Ishikawa (cell line): ENCODE measurements around the gene DHRS4L2.

ENCODE experiments used
- CEBPB ChIP-seq: IDR thresholded peaks from 2 replicates; pipeline ENCODE4 v1.6.1; 2012
- CREB1 ChIP-seq: IDR thresholded peaks from 2 replicates; pipeline ENCODE4 v1.6.1; 2012; ENCODE audit warnings: low read depth
- EGR1 ChIP-seq: IDR thresholded peaks from 2 replicates; pipeline ENCODE4 v1.6.1; 2012
- EP300 ChIP-seq: IDR thresholded peaks from 2 replicates; pipeline ENCODE4 v1.6.1; 2012; ENCODE audit warnings: borderline replicate concordance
- FOXM1 ChIP-seq: IDR thresholded peaks from 2 replicates; pipeline ENCODE4 v1.6.1; 2012; ENCODE audit warnings: low read depth, borderline replicate concordance
- NFIC ChIP-seq: IDR thresholded peaks from 2 replicates; pipeline ENCODE4 v1.6.1; 2012
- RAD21 ChIP-seq: IDR thresholded peaks from 2 replicates; pipeline ENCODE4 v1.6.1; 2012; ENCODE audit warnings: low read depth
- TAF1 ChIP-seq: IDR thresholded peaks from 2 replicates; pipeline ENCODE4 v1.6.1; 2012; ENCODE audit warnings: low read depth, mild to moderate bottlenecking
- TCF12 ChIP-seq: IDR thresholded peaks from 2 replicates; pipeline ENCODE4 v1.6.1; 2012; ENCODE audit warnings: low read depth
- TEAD4 ChIP-seq: IDR thresholded peaks from 2 replicates; pipeline ENCODE4 v1.6.1; 2012
- YY1 ChIP-seq: IDR thresholded peaks from 2 replicates; pipeline ENCODE4 v1.6.1; 2012; ENCODE audit warnings: low read depth
- ZBTB7A ChIP-seq: IDR thresholded peaks from 2 replicates; pipeline ENCODE4 v1.6.1; 2012; ENCODE audit warnings: low read depth
- TF ChIP-seq, protein P1 (sequence below): IDR thresholded peaks from 2 replicates; pipeline ENCODE4 v1.6.1; 2012
- TF ChIP-seq, protein P2 (sequence below): IDR thresholded peaks from 2 replicates; pipeline ENCODE4 v1.6.1; 2012; ENCODE audit warnings: low read depth, mild to moderate bottlenecking
- TF ChIP-seq, protein P3 (sequence below): IDR thresholded peaks from 2 replicates; pipeline ENCODE4 v1.6.1; 2012

DHRS4L2 gene

DNA sequence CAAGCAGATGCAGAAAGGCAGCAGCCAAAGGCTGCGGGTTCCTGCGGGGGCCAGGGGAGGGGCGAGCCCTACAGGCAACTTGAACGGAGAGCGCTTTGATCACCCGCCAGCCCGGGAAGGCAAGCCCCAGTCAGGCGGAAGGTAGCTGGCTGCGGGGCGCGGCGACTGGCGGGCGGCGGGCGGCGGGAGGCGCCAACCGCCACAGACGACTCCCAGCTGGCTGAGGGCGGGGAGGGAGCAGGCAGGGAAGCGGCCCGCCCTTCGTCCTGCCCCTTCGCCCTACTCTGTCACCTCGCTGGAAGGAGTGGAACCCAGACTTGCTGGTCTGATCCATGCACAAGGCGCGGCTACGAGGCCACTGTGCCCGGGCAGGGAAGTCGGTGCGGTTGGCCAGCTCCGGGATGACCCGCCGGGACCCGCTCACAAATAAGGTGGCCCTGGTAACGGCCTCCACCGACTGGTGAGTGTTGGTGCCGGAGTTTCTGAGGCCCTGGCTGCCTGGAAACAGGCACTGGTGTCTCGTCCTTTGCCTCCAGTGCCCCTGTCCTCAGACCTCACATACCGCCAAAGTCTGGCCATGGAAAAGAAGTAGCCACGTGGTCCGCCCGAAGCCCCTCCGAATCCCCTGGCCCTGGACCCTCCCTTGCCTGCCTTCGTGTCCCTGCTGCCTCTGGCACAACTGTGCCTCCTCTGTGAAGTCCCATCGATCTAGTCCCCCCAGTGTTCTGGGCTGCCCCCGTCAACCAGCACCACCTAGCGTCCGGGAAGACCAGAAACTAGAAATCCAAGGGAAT, 47.6 kb downstream of the DHRS4L2 start:
- TF ChIP-seq RAD21, result peak; percentile 63
- no peak for TF ChIP-seq EP300
- TF ChIP-seq, protein P1, sequence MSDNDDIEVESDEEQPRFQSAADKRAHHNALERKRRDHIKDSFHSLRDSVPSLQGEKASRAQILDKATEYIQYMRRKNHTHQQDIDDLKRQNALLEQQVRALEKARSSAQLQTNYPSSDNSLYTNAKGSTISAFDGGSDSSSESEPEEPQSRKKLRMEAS, result peak; percentile 46

DNA sequence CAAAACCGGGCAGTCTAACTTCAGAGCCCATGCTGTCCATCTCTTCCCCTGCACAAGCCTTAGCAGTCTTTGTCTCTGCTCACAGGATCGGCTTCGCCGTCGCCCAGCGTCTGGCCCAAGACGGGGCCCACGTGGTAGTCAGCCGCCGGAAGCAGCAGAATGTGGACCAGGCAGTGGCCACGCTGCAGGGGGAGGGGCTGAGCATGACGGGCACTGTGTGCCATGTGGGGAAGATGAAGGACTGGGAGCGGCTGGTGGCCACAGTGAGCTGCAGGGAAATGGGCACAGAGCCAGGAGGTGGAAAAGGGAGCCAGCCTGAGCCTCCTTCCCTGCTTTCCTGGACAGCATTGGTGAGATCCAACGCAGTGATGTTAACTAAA, 48.9 kb downstream of the DHRS4L2 start:
- no peak for TF ChIP-seq TAF1
- 0 out of 2 replicates have a peak, but pooled peaks have one; percentile 7 for TF ChIP-seq NFIC
- TF ChIP-seq YY1, result no peak
- TF ChIP-seq, protein P2, sequence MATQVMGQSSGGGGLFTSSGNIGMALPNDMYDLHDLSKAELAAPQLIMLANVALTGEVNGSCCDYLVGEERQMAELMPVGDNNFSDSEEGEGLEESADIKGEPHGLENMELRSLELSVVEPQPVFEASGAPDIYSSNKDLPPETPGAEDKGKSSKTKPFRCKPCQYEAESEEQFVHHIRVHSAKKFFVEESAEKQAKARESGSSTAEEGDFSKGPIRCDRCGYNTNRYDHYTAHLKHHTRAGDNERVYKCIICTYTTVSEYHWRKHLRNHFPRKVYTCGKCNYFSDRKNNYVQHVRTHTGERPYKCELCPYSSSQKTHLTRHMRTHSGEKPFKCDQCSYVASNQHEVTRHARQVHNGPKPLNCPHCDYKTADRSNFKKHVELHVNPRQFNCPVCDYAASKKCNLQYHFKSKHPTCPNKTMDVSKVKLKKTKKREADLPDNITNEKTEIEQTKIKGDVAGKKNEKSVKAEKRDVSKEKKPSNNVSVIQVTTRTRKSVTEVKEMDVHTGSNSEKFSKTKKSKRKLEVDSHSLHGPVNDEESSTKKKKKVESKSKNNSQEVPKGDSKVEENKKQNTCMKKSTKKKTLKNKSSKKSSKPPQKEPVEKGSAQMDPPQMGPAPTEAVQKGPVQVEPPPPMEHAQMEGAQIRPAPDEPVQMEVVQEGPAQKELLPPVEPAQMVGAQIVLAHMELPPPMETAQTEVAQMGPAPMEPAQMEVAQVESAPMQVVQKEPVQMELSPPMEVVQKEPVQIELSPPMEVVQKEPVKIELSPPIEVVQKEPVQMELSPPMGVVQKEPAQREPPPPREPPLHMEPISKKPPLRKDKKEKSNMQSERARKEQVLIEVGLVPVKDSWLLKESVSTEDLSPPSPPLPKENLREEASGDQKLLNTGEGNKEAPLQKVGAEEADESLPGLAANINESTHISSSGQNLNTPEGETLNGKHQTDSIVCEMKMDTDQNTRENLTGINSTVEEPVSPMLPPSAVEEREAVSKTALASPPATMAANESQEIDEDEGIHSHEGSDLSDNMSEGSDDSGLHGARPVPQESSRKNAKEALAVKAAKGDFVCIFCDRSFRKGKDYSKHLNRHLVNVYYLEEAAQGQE, result no peak
- no peak for TF ChIP-seq FOXM1

DNA sequence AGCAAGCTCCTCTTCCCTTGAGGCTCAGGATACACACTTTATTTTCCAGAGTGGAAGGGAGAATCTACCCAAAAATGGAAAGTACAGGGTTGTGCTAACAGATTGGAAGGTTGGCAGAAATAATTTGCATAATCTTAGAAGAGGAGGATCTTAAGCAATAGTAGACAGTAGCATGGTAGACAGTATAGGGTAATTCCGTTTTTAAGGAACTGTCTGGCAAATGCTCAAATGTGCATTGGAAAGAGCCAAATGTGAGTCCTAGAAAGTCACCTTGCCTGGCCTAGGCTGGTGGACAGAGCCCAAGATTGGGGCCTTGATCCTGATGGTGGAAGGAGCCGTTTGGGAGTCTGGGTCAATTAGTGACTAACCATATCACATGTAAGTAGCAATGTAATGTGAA, 50.0 kb downstream of the DHRS4L2 start:
- TF ChIP-seq EGR1 (no peak), TAF1 (no peak), TEAD4 (no peak), CREB1 (no peak), FOXM1 (no peak), CEBPB (no peak), RAD21 (no peak), NFIC (no peak), YY1 (no peak), TCF12 (no peak), EP300 (no peak)
- TF ChIP-seq, protein P3, sequence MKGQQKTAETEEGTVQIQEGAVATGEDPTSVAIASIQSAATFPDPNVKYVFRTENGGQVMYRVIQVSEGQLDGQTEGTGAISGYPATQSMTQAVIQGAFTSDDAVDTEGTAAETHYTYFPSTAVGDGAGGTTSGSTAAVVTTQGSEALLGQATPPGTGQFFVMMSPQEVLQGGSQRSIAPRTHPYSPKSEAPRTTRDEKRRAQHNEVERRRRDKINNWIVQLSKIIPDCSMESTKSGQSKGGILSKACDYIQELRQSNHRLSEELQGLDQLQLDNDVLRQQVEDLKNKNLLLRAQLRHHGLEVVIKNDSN, result no peak
- TF ChIP-seq, protein P2, result no peak
- TF ChIP-seq, protein P1, result no peak

DNA sequence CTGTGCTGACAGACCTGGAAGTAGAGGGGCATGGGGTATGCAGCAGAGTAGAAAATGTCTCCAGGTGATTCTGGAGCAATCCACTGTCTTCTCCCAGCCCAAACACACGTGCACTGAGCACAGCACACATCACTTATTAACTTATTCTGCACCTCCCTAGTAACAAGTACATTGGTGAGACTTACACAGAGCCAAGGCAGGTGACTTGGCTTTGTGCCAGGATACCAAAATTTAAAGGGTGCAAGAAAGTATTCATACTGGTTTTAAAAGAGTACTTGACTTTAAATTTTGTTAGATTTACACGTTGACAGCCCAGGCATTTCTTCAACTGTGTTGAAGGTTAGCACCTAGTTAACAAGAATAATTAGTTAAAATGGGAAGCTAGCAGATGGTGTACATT, 52.0 kb downstream of the DHRS4L2 start:
- TF ChIP-seq YY1 (no peak), NFIC (peak; percentile 23; the same call in 1 of the 2 replicates), EGR1 (no peak), CEBPB (no peak), CREB1 (no peak), FOXM1 (no peak)
- TF ChIP-seq, protein P2, result no peak

DNA sequence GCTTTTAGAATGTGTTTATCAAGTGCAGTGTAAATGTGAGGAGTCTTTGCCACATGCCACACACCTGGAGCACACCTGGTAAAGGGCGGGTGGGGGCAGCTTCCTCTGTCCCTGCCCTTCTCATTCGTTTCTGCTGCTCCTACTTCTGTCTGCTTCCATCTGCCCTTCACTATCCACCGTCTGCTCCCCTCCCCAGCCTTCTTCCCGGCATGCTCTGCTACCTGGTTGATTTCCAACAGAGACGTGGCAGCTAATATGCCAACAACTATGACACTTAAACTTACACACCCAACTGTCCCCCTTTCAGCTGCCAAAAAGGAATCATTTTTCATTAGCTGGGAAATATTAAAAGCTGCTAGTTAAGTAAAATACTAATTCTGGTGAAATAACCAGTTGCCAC, 54.0 kb downstream of the DHRS4L2 start:
- TF ChIP-seq ZBTB7A (no peak), EP300 (no peak), TCF12 (no peak), YY1 (no peak), CREB1 (no peak)
- TF ChIP-seq, protein P3, result no peak
- TF ChIP-seq, protein P2, result no peak
